ENCODE results near the gene ATXN10. TPM values are rescaled to one million over a fixed set of nuclear protein-coding genes. Genes with fewer than 3 reads are reported as not detected.

ATXN10 gene
- total RNA-seq, 3 donors from 2014 or later, result 59.9 to 136 (median 66.8) TPM

GRCh38 chr22:45804319-45804985 lies 132.8 kb downstream of the ATXN10 start:
- no peak for TF ChIP-seq CTCF (IDR thresholded peaks at IDR 0.05)
- Histone ChIP-seq H3K36me3 (ENCODE audit: low read depth) (no peaks in the 10 kb centered on the region), H3K4me1 (ENCODE audit: low read depth) (no peaks in the 10 kb centered on the region), H3K9me3 (no peaks in the 10 kb centered on the region), H3K4me3 (no peak overlapping the region)
- no peak for DNase-seq
- no peak for ATAC-seq
- intact Hi-C loops (cut with DNase I, micrococcal nuclease), result no loop called here

GRCh38 chr22:45804986-45805325 lies 133.3 kb downstream of the ATXN10 start:
- TF ChIP-seq CTCF (IDR thresholded peaks at IDR 0.05), result no peak
- DNase-seq (no peak), ATAC-seq (no peak)

GRCh38 chr22:45805413-45805812 lies 133.8 kb downstream of the ATXN10 start:
- no peaks in the 10 kb centered on the region for H3K4me1 ChIP-seq (ENCODE audit: low read depth)
- DNase-seq, result no peak
- TF ChIP-seq CTCF (IDR thresholded peaks at IDR 0.05), result no peak
- H3K36me3 ChIP-seq (ENCODE audit: low read depth), result no peaks in the 10 kb centered on the region
- ATAC-seq, result no peak
- H3K9me3 ChIP-seq, result no peaks in the 10 kb centered on the region
- H3K4me3 ChIP-seq, result no peak overlapping the region
- intact Hi-C loops (cut with DNase I, micrococcal nuclease), result no loop called here

More at GRCh38 chr22:45804986-45805325, 133.3 kb downstream of the ATXN10 start:
- no peaks in the 10 kb centered on the region for H3K36me3 ChIP-seq (ENCODE audit: low read depth)
- H3K9me3 ChIP-seq, result no peaks in the 10 kb centered on the region
- intact Hi-C loops (cut with DNase I, micrococcal nuclease), result no loop called here
- no peak overlapping the region for H3K4me3 ChIP-seq
- H3K4me1 ChIP-seq (ENCODE audit: low read depth), result no peaks in the 10 kb centered on the region

GRCh38 chr22:45807156-45807915 lies 135.7 kb downstream of the ATXN10 start:
- no peak for ATAC-seq
- DNase-seq, result no peak
- intact Hi-C loops (cut with DNase I, micrococcal nuclease), result no loop called here
- no peak for TF ChIP-seq CTCF (IDR thresholded peaks at IDR 0.05)
- H3K4me1 ChIP-seq (ENCODE audit: low read depth), result no peaks in the 10 kb centered on the region
- no peaks in the 10 kb centered on the region for H3K9me3 ChIP-seq
- H3K36me3 ChIP-seq (ENCODE audit: low read depth), result no peaks in the 10 kb centered on the region
- no peak overlapping the region for H3K4me3 ChIP-seq

GRCh38 chr22:45812910-45813309 lies 141.3 kb downstream of the ATXN10 start:
- ATAC-seq (no peak), DNase-seq (no peak)
- intact Hi-C loops (cut with DNase I, micrococcal nuclease), result no loop called here
- no peaks in the 10 kb centered on the region for H3K4me1 ChIP-seq (ENCODE audit: low read depth)
- no peaks in the 10 kb centered on the region for H3K9me3 ChIP-seq
- no peak overlapping the region for H3K4me3 ChIP-seq
- no peak for TF ChIP-seq CTCF (IDR thresholded peaks at IDR 0.05)
- no peaks in the 10 kb centered on the region for H3K36me3 ChIP-seq (ENCODE audit: low read depth)
